GM12878 (cell line): ENCODE measurements around the gene TNNT3. TPM values are rescaled to one million over a fixed set of nuclear protein-coding genes. Genes with fewer than 3 reads are reported as not detected.

Source experiments
- FOXM1 ChIP-seq: IDR thresholded peaks from 2 replicates; pipeline ENCODE4 v1.6.1; 2012; ENCODE audit warnings: low read depth, mild to moderate bottlenecking, inconsistent platforms, low read length, moderate library complexity
- GABPA ChIP-seq: IDR thresholded peaks from 2 replicates; pipeline ENCODE4 v1.6.1; 2014; ENCODE audit warnings: antibody characterized with exemption, low read depth, mild to moderate bottlenecking, inconsistent platforms
- IKZF2 ChIP-seq, 2 experiments: fragments of 450-650 bp; IDR thresholded peaks; 2 replicates each; pipeline ENCODE4 v1.6.1; 2017; ENCODE audit warnings: mild to moderate bottlenecking in 2 of 2, moderate library complexity in 2 of 2
- JUNB ChIP-seq: IDR thresholded peaks from 2 replicates; pipeline ENCODE4 v1.6.1; 2016; ENCODE audit warnings: antibody characterized with exemption, mild to moderate bottlenecking
- LARP7 ChIP-seq: fragments of 450-650 bp; IDR thresholded peaks from 2 replicates; pipeline ENCODE4 v1.6.1; 2017; ENCODE audit warnings: mild to moderate bottlenecking
- MEF2B ChIP-seq: fragments of 450-650 bp; IDR thresholded peaks from 2 replicates; pipeline ENCODE4 v1.6.1; 2018; ENCODE audit warnings: mild to moderate bottlenecking, moderate library complexity; ENCODE audit not compliant: partially characterized antibody, poor library complexity, severe bottlenecking
- NRF1 ChIP-seq: conservative IDR thresholded peaks from 2 replicates; pipeline ENCODE4 v1.6.1; 2011; ENCODE audit warnings: mild to moderate bottlenecking, low read depth, low read length, improper control_type of control experiment
- RAD21 ChIP-seq: IDR thresholded peaks from 2 replicates; pipeline ENCODE4 v1.6.1; 2011; ENCODE audit warnings: mild to moderate bottlenecking, low read depth, low read length, moderate library complexity; ENCODE audit not compliant: insufficient read depth
- SIN3A ChIP-seq: IDR thresholded peaks from 2 replicates; pipeline ENCODE4 v1.6.1; 2012; ENCODE audit warnings: low read depth, low read length, improper control_type of control experiment
- SMARCA5 ChIP-seq: fragments of 450-650 bp; IDR thresholded peaks from 2 replicates; pipeline ENCODE4 v1.6.1; 2017; ENCODE audit warnings: mild to moderate bottlenecking
- SREBF2 ChIP-seq: IDR thresholded peaks from 2 replicates; pipeline ENCODE4 v1.6.1; 2012; ENCODE audit warnings: mild to moderate bottlenecking, low read length
- SRF ChIP-seq, 2 experiments: IDR thresholded peaks; 2 replicates each; pipeline ENCODE4 v1.6.1; 2011; ENCODE audit warnings: low read depth in 2 of 2, low read length in 2 of 2, mild to moderate bottlenecking in 1 of 2, moderate library complexity in 1 of 2
- polyA plus RNA-seq, 11 experiments: library from polyadenylated mRNA; depleted of rRNA in 4 of 11; unstranded in 6 of 11; stranded (reverse) in 5 of 11; fragments of >200 nt; fragmentation: Nextera tagmentation in 4 of 11; fragmentation: Illumina TruSeq in 1 of 11; extraction: Ambion mirVana in 4 of 11; extraction: Trizol in 1 of 11; gene quantifications; 1 replicate in 1 of 11; 2 replicates in 10 of 11; pipeline versions ENCODE4 v1.2.1 to v1.2.3, GENCODE V29; 2011 to 2016; ENCODE audit warnings: inconsistent platforms in 2 of 11, missing spikeins in 2 of 11, low read depth in 1 of 11
- total RNA-seq, 4 experiments: library from RNA; depleted of rRNA in 3 of 4; stranded (reverse); fragments of >200 nt in 3 of 4; fragmentation: Illumina TruSeq in 1 of 4; extraction: Trizol in 1 of 4; gene quantifications; 2 replicates each; pipeline versions ENCODE4 v1.2.1 to v1.2.3, GENCODE V29; 2013 to 2021
- TF ChIP-seq, protein P1 (sequence below): fragments of 450-650 bp; formaldehyde crosslinking; IDR thresholded peaks from 2 replicates; pipeline ENCODE4 v1.5.0; 2022; ENCODE audit warnings: mild to moderate bottlenecking, missing genetic modification characterization
- TF ChIP-seq, protein P2 (sequence below): IDR thresholded peaks from 2 replicates; pipeline ENCODE4 v1.6.1; 2012; ENCODE audit warnings: low read depth, low read length, improper control_type of control experiment
- TF ChIP-seq, protein P3 (sequence below): fragments of 450-650 bp; IDR thresholded peaks from 2 replicates; pipeline ENCODE4 v1.6.1; 2017; ENCODE audit warnings: antibody characterized with exemption, mild to moderate bottlenecking, moderate library complexity
- TF ChIP-seq, protein P4 (sequence below): IDR thresholded peaks from 2 replicates; pipeline ENCODE4 v1.6.1; 2012; ENCODE audit warnings: mild to moderate bottlenecking, low read depth, low read length
- TF ChIP-seq, protein P5 (sequence below), 3 experiments: IDR thresholded peaks in 2 of 3; conservative IDR thresholded peaks in 1 of 3; 2 replicates each; pipeline ENCODE4 v1.5.1; 2011; ENCODE audit warnings: low read depth in 3 of 3, low read length in 3 of 3, mild to moderate bottlenecking in 3 of 3, control low read depth in 2 of 3, moderate library complexity in 2 of 3, inconsistent platforms in 1 of 3, mixed read lengths in 1 of 3; ENCODE audit not compliant: control insufficient read depth in 2 of 3, insufficient read depth in 1 of 3; ENCODE audit errors: extremely low read depth in 1 of 3

TNNT3 gene
- total and polyA plus RNA-seq, 10 of the 15 experiments (the other 5 are each of a cell fraction or from before 2014, with no cell fraction given): 0.40 to 0.50 TPM; not detected in 8

DNA sequence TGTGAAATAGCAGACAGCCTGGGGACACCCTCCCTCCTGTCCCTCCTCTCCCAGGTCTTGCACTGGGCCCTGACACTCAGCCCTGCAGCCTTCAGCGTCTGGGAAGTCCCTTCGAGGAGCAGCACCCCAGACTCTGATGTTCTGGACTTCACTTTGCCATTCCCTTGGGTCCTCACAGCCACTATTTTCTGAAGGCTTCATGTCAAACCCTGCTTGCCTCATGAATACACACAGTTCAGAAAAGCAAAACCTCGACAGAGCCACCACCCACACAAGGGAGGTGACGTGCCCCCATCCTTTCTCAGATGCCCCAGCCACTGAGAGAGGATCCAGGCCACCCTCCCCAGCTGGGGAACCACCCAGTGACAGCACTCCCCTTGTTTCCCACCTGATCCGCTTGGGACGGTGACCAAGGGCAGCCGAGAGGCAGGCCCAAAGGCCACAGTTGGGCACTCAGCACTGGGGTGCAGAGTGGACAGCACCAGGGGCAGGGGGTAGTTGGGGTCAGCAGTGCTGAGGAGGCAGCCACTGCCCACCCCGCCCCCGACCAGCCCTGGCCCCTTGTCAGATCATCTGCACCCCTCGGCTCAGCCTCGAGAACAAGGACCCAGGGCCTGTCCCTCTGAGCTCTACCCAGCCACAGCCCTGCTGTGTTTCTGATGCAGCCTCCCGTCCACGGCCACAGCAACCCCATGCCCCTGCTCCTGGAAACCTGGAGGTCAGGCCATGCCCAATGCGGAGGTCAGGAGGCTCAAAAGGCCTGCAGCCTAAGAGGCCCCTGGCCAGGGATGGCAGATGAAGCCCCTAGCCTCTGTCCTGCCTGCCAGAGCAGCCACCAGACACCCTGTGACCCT, 3.1 kb upstream of the TNNT3 start (continued):
- TF ChIP-seq, protein P1, sequence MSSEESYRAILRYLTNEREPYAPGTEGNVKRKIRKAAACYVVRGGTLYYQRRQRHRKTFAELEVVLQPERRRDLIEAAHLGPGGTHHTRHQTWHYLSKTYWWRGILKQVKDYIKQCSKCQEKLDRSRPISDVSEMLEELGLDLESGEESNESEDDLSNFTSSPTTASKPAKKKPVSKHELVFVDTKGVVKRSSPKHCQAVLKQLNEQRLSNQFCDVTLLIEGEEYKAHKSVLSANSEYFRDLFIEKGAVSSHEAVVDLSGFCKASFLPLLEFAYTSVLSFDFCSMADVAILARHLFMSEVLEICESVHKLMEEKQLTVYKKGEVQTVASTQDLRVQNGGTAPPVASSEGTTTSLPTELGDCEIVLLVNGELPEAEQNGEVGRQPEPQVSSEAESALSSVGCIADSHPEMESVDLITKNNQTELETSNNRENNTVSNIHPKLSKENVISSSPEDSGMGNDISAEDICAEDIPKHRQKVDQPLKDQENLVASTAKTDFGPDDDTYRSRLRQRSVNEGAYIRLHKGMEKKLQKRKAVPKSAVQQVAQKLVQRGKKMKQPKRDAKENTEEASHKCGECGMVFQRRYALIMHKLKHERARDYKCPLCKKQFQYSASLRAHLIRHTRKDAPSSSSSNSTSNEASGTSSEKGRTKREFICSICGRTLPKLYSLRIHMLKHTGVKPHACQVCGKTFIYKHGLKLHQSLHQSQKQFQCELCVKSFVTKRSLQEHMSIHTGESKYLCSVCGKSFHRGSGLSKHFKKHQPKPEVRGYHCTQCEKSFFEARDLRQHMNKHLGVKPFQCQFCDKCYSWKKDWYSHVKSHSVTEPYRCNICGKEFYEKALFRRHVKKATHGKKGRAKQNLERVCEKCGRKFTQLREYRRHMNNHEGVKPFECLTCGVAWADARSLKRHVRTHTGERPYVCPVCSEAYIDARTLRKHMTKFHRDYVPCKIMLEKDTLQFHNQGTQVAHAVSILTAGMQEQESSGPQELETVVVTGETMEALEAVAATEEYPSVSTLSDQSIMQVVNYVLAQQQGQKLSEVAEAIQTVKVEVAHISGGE (CRISPR knock-in tag): no peak
- TF ChIP-seq, protein P2, sequence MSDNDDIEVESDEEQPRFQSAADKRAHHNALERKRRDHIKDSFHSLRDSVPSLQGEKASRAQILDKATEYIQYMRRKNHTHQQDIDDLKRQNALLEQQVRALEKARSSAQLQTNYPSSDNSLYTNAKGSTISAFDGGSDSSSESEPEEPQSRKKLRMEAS: no peak
- TF ChIP-seq FOXM1: no peak
- TF ChIP-seq GABPA: no peak
- TF ChIP-seq SREBF2: no peak
- no peak; a peak in 1 of 4 replicates for TF ChIP-seq IKZF2 (IDR thresholded peaks at IDR 0.05)
- TF ChIP-seq, protein P3, sequence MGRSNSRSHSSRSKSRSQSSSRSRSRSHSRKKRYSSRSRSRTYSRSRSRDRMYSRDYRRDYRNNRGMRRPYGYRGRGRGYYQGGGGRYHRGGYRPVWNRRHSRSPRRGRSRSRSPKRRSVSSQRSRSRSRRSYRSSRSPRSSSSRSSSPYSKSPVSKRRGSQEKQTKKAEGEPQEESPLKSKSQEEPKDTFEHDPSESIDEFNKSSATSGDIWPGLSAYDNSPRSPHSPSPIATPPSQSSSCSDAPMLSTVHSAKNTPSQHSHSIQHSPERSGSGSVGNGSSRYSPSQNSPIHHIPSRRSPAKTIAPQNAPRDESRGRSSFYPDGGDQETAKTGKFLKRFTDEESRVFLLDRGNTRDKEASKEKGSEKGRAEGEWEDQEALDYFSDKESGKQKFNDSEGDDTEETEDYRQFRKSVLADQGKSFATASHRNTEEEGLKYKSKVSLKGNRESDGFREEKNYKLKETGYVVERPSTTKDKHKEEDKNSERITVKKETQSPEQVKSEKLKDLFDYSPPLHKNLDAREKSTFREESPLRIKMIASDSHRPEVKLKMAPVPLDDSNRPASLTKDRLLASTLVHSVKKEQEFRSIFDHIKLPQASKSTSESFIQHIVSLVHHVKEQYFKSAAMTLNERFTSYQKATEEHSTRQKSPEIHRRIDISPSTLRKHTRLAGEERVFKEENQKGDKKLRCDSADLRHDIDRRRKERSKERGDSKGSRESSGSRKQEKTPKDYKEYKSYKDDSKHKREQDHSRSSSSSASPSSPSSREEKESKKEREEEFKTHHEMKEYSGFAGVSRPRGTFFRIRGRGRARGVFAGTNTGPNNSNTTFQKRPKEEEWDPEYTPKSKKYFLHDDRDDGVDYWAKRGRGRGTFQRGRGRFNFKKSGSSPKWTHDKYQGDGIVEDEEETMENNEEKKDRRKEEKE: no peak
- peak; percentile 86 for TF ChIP-seq MEF2B
- TF ChIP-seq, protein P4, sequence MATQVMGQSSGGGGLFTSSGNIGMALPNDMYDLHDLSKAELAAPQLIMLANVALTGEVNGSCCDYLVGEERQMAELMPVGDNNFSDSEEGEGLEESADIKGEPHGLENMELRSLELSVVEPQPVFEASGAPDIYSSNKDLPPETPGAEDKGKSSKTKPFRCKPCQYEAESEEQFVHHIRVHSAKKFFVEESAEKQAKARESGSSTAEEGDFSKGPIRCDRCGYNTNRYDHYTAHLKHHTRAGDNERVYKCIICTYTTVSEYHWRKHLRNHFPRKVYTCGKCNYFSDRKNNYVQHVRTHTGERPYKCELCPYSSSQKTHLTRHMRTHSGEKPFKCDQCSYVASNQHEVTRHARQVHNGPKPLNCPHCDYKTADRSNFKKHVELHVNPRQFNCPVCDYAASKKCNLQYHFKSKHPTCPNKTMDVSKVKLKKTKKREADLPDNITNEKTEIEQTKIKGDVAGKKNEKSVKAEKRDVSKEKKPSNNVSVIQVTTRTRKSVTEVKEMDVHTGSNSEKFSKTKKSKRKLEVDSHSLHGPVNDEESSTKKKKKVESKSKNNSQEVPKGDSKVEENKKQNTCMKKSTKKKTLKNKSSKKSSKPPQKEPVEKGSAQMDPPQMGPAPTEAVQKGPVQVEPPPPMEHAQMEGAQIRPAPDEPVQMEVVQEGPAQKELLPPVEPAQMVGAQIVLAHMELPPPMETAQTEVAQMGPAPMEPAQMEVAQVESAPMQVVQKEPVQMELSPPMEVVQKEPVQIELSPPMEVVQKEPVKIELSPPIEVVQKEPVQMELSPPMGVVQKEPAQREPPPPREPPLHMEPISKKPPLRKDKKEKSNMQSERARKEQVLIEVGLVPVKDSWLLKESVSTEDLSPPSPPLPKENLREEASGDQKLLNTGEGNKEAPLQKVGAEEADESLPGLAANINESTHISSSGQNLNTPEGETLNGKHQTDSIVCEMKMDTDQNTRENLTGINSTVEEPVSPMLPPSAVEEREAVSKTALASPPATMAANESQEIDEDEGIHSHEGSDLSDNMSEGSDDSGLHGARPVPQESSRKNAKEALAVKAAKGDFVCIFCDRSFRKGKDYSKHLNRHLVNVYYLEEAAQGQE: no peak
- TF ChIP-seq RAD21: no peak
- no peak for TF ChIP-seq NRF1
- no peak for TF ChIP-seq JUNB
- TF ChIP-seq SMARCA5: no peak
- TF ChIP-seq SRF (IDR thresholded peaks at IDR 0.05; ENCODE audit: low read depth in 2 of 2, low read length in 2 of 2): no peak
- TF ChIP-seq SIN3A: no peak
- TF ChIP-seq LARP7: no peak
- TF ChIP-seq, protein P5, sequence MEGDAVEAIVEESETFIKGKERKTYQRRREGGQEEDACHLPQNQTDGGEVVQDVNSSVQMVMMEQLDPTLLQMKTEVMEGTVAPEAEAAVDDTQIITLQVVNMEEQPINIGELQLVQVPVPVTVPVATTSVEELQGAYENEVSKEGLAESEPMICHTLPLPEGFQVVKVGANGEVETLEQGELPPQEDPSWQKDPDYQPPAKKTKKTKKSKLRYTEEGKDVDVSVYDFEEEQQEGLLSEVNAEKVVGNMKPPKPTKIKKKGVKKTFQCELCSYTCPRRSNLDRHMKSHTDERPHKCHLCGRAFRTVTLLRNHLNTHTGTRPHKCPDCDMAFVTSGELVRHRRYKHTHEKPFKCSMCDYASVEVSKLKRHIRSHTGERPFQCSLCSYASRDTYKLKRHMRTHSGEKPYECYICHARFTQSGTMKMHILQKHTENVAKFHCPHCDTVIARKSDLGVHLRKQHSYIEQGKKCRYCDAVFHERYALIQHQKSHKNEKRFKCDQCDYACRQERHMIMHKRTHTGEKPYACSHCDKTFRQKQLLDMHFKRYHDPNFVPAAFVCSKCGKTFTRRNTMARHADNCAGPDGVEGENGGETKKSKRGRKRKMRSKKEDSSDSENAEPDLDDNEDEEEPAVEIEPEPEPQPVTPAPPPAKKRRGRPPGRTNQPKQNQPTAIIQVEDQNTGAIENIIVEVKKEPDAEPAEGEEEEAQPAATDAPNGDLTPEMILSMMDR (IDR thresholded peaks at IDR 0.05 in 2 of 3, conservative IDR thresholded peaks at IDR 0.05 in 1 of 3; ENCODE audit: control insufficient read depth in 2 of 3, extremely low read depth in 1 of 3, insufficient read depth in 1 of 3, low read depth in 3 of 3, low read length in 3 of 3): no peak
